Measurements from ENCODE around the gene E2F8. TPM values are rescaled to one million over a fixed set of nuclear protein-coding genes. Genes with fewer than 3 reads are reported as not detected.
A peak's percentile ranks its signal among the peaks of the same experiment; 100 is the strongest.

E2F8 gene
- total and polyA plus RNA-seq, 2 donors (not counting 3 experiments of a cell fraction or from before 2014, with no cell fraction given): 6.5 to 19.1 TPM

GRCh38 chr11:19281041-19281440 is 40.3 kb upstream of the E2F8 start:
- DNase-seq (ENCODE audit: low read depth, low spot score): peak; percentile 6
- H2AFZ ChIP-seq (ENCODE audit: low read depth, low read length): no peak overlapping the region
- H3K27me3 ChIP-seq (ENCODE audit: control insufficient read depth in 2 of 2, insufficient read depth in 2 of 2, low read length in 2 of 2): peaks cover 6 to 9% of the 10 kb centered on the region in 2 experiments
- dilution Hi-C loops (cut with MboI; ENCODE audit: extremely low pct_ligation_motif_present, low sequenced_read_pairs) (no loop called here), intact Hi-C loops (cut with micrococcal nuclease) (no loop called here)
- no peaks in the 10 kb centered on the region for H3K79me2 ChIP-seq (ENCODE audit: control insufficient read depth, insufficient read depth, low read length)
- no peaks in the 10 kb centered on the region for H4K20me1 ChIP-seq (replicated peaks; ENCODE audit: control insufficient read depth, extremely low read depth, insufficient read depth, low read length)
- H3K4me3 ChIP-seq (replicated peaks in 1 of 3; ENCODE audit: insufficient read depth in 1 of 3, low read depth in 1 of 3, low read length in 3 of 3): no peak overlapping the region
- H3K36me3 ChIP-seq (ENCODE audit: control insufficient read depth in 2 of 2, extremely low read depth in 1 of 2, insufficient read depth in 2 of 2, low read length in 2 of 2): no peaks in the 10 kb centered on the region
- H3K27ac ChIP-seq (ENCODE audit: insufficient read depth, low read depth, low read length): no peak overlapping the region
- no peak overlapping the region for H3K9ac ChIP-seq (replicated peaks; ENCODE audit: extremely low read depth, insufficient read depth, low read length)
- no peak overlapping the region for H3K4me2 ChIP-seq (ENCODE audit: insufficient read depth, low read length)
- H3K4me1 ChIP-seq (ENCODE audit: control insufficient read depth, extremely low read depth, insufficient read depth, low read length): no peaks in the 10 kb centered on the region
- ChIA-PET POLR2A (no interaction called here), CTCF (interaction anchor here (0.8 to 3.5 kb wide), 2 partner anchors 21 to 36 kb away, joined by 3 to 14 read pairs; no protein-coding TSS in a partner anchor)
- TF ChIP-seq CTCF (IDR thresholded peaks at IDR 0.05; ENCODE audit: extremely low read depth in 1 of 2, insufficient read depth in 1 of 2, low read depth in 1 of 2, low read length in 2 of 2) (no peak), JUN (IDR thresholded peaks at IDR 0.05; ENCODE audit: borderline replicate concordance, insufficient read depth, insufficient read length, low read depth) (no peak)
- H3K9me1 ChIP-seq (replicated peaks; ENCODE audit: control insufficient read depth, extremely low read depth, insufficient read depth, low read length): no peaks in the 10 kb centered on the region
- no peaks in the 10 kb centered on the region for H3K9me3 ChIP-seq (replicated peaks; ENCODE audit: control insufficient read depth, insufficient read depth, low read length)
- no TSS peak for BruUV-seq (replicated peaks)
- FAIRE-seq: no peak

GRCh38 chr11:19279451-19279850 is 38.7 kb upstream of the E2F8 start:
- dilution Hi-C loops (cut with MboI; ENCODE audit: extremely low pct_ligation_motif_present, low sequenced_read_pairs): no loop called here
- DNase-seq (ENCODE audit: low read depth, low spot score) (no peak), FAIRE-seq (no peak)
- Histone ChIP-seq H3K9ac (replicated peaks; ENCODE audit: extremely low read depth, insufficient read depth, low read length) (no peak overlapping the region), H3K9me3 (replicated peaks; ENCODE audit: control insufficient read depth, insufficient read depth, low read length) (no peaks in the 10 kb centered on the region), H3K9me1 (replicated peaks; ENCODE audit: control insufficient read depth, extremely low read depth, insufficient read depth, low read length) (no peaks in the 10 kb centered on the region), H3K4me2 (ENCODE audit: insufficient read depth, low read length) (no peak overlapping the region), H3K4me3 (replicated peaks in 1 of 3; ENCODE audit: insufficient read depth in 1 of 3, low read depth in 1 of 3, low read length in 3 of 3) (no peak overlapping the region), H3K36me3 (ENCODE audit: control insufficient read depth in 2 of 2, extremely low read depth in 1 of 2, insufficient read depth in 2 of 2, low read length in 2 of 2) (no peaks in the 10 kb centered on the region), H2AFZ (ENCODE audit: low read depth, low read length) (no peak overlapping the region), H3K4me1 (ENCODE audit: control insufficient read depth, extremely low read depth, insufficient read depth, low read length) (no peaks in the 10 kb centered on the region), H3K27me3 (ENCODE audit: control insufficient read depth in 2 of 2, insufficient read depth in 2 of 2, low read length in 2 of 2) (peaks cover 4 to 17% of the 10 kb centered on the region in 2 experiments), H3K27ac (ENCODE audit: insufficient read depth, low read depth, low read length) (no peak overlapping the region), H4K20me1 (replicated peaks; ENCODE audit: control insufficient read depth, extremely low read depth, insufficient read depth, low read length) (no peaks in the 10 kb centered on the region), H3K79me2 (ENCODE audit: control insufficient read depth, insufficient read depth, low read length) (no peaks in the 10 kb centered on the region)
- BruUV-seq (replicated peaks): no TSS peak
- POLR2A ChIA-PET: no interaction called here
- TF ChIP-seq GATA2 (IDR thresholded peaks at IDR 0.05; ENCODE audit: insufficient read depth, insufficient read length, low read depth, low read length): no peak
- no peak for TF ChIP-seq MAX (IDR thresholded peaks at IDR 0.05; ENCODE audit: insufficient read depth, insufficient read length)
- TF ChIP-seq CTCF (IDR thresholded peaks at IDR 0.05; ENCODE audit: extremely low read depth in 1 of 2, insufficient read depth in 1 of 2, low read depth in 1 of 2, low read length in 2 of 2): no peak
- no peak for TF ChIP-seq FOS (IDR thresholded peaks at IDR 0.05; ENCODE audit: borderline replicate concordance, insufficient read depth, low read length)
- TF ChIP-seq MYC (IDR thresholded peaks at IDR 0.05; ENCODE audit: low read depth, low read length): no peak
- no peak for TF ChIP-seq JUN (IDR thresholded peaks at IDR 0.05; ENCODE audit: borderline replicate concordance, insufficient read depth, insufficient read length, low read depth)
- no peak for TF ChIP-seq POLR2AphosphoS5 (IDR thresholded peaks at IDR 0.05; ENCODE audit: insufficient read depth, low read depth, low read length)
- TF ChIP-seq POLR2A (IDR thresholded peaks at IDR 0.05; ENCODE audit: low read depth, low read length): no peak
- TF ChIP-seq EZH2 (IDR thresholded peaks at IDR 0.05; ENCODE audit: borderline replicate concordance, low read depth, low read length, severe bottlenecking): no peak
- CTCF ChIA-PET: interaction anchor here (3.5 kb wide), 1 partner anchor 20 kb away, joined by 14 read pairs; no protein-coding TSS in a partner anchor
- intact Hi-C loops (cut with micrococcal nuclease): no loop called here

All from endothelial cell of umbilical vein (primary cell).